Measurements from ENCODE around the gene TUBA4B. TPM values are rescaled to one million over a fixed set of nuclear protein-coding genes. Genes with fewer than 3 reads are reported as not detected.

The TUBA4B gene
- total RNA-seq, 1 donor: not detected

- no peak for DNase-seq (ENCODE audit: low read depth)
- H3K4me3 ChIP-seq (ENCODE audit: low read depth, low read length): no peak overlapping the region
- no peak for TF ChIP-seq CTCF (IDR thresholded peaks at IDR 0.05; ENCODE audit: insufficient read depth, low read length)
Measured at GRCh38 chr2:219214141-219214540, 38.9 kb upstream of the TUBA4B start.

GRCh38 chr2:219214786-219215185 lies 38.3 kb upstream of the TUBA4B start:
- no peak for TF ChIP-seq CTCF (IDR thresholded peaks at IDR 0.05; ENCODE audit: insufficient read depth, low read length)
- DNase-seq (ENCODE audit: low read depth): no peak
- H3K4me3 ChIP-seq (ENCODE audit: low read depth, low read length): no peak overlapping the region

- no peak overlapping the region for H3K4me3 ChIP-seq (ENCODE audit: low read depth, low read length)
- no peak for DNase-seq (ENCODE audit: low read depth)
- TF ChIP-seq CTCF (IDR thresholded peaks at IDR 0.05; ENCODE audit: insufficient read depth, low read length): no peak
Measured at GRCh38 chr2:219215871-219216534, 37.0 kb upstream of the TUBA4B start.

GRCh38 chr2:219216535-219216915 lies 36.5 kb upstream of the TUBA4B start:
- H3K4me3 ChIP-seq (ENCODE audit: low read depth, low read length): no peak overlapping the region
- TF ChIP-seq CTCF (IDR thresholded peaks at IDR 0.05; ENCODE audit: insufficient read depth, low read length): no peak
- DNase-seq (ENCODE audit: low read depth): no peak

- DNase-seq (ENCODE audit: low read depth): no peak
- TF ChIP-seq CTCF (IDR thresholded peaks at IDR 0.05; ENCODE audit: insufficient read depth, low read length): no peak
- H3K4me3 ChIP-seq (ENCODE audit: low read depth, low read length): peak overlapping the region; percentile 71
Measured at GRCh38 chr2:219218217-219218731, 34.8 kb upstream of the TUBA4B start.

- DNase-seq (ENCODE audit: low read depth): peak; percentile 96
- TF ChIP-seq CTCF (IDR thresholded peaks at IDR 0.05; ENCODE audit: insufficient read depth, low read length): no peak
- H3K4me3 ChIP-seq (ENCODE audit: low read depth, low read length): peak within 1 kb of the TSS; percentile 71
Measured at GRCh38 chr2:219218732-219219701, 34.0 kb upstream of the TUBA4B start, which contains the start of gene ABCB6. ABCB6 (minus strand) TSS chr2:219218958; CDS start chr2:219218673, 285 bp downstream.

Data from fibroblast of the aortic adventitia (primary cell).